HG03469 (cell line): ENCODE measurements around the gene SEC14L1.

Source experiments
- ATAC-seq: cut with Tn5 transposase; IDR thresholded peaks from one replicate; pipeline ENCODE4 v1.9.1; 2021; ENCODE audit warnings: mild to moderate bottlenecking, moderate library complexity, moderate number of reproducible peaks; ENCODE audit not compliant: unreplicated experiment

The SEC14L1 gene

DNA sequence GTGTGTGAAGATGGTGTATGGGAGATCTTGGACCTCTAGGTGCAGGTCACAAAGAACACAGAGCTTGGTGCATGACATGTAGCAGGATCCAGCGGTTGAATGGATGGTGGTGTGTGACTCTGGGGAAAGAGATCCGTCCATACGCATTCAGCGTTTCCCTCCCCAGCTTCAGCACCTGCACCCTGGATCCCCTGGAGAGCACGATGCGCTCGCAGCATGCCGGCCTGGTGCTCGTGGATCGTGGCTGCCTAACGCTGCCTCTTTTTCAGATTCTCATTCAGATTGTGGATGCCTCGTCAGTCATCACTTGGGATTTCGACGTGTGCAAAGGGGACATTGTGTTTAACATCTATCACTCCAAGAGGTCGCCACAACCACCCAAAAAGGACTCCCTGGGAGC lies 70.9 kb downstream of the SEC14L1 start:
- no peak for ATAC-seq

DNA sequence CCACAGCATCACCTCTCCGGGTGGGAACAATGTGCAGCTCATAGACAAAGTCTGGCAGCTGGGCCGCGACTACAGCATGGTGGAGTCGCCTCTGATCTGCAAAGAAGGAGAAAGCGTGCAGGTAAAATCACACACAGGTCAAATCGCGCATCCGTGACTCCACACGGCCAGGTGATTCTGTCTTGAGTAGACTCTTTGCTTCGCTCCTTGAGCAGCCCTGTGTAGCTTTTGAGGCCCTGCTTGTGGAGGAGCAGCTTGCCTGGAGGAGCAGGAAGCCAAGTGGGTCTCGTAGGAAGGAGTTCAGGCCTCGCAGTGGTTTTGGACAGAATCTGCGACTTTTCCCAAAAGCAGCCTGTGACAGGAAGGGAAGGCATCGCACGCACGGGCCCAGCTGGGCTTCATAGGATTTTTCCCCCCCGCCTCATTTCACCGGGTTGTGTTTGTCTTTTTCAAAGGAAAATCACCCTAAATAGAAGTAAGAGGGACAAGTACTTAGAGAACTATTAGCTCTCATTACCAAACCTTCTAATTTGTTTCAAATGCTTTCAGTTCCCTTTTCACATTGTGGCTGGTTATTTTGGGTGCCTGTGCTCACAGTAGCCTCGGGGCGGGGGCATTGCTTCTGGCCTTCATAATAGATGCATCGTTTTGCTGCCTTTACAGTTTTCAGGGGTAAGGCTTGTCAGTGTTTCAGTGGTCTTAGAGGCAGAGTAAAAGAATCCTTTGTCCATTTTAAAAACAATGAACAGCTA lies 71.5 kb downstream of the SEC14L1 start:
- ATAC-seq = no peak

- ATAC-seq = no peak
Measured at GRCh38 chr17:77212833-77213777, 72.3 kb downstream of the SEC14L1 start.

- ATAC-seq = no peak
Measured at GRCh38 chr17:77213778-77214132, 73.0 kb downstream of the SEC14L1 start.

- no peak for ATAC-seq
Measured at GRCh38 chr17:77214328-77214727, 73.6 kb downstream of the SEC14L1 start.

DNA sequence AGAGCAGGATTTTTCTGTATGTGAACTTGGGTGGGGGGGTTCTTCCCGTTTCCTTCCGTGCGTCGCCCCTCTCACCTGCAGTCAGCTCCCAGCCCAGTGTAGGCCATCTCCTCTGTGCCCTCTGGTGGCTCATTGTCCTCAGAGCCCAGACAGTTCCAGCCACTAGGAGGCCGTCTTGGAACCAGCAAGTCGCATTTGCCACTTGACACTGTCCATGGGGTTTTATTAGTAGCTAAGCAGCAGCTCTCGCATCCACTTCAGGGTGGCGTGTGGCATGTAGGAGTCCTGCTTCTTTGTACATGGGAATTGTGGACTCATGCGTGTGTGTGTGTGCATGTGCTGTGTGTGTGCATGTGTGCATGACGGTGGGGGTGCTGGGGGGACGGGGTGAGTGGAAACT lies 74.0 kb downstream of the SEC14L1 start:
- ATAC-seq = no peak

- no peak for ATAC-seq
Measured at GRCh38 chr17:77215281-77215680, 74.5 kb downstream of the SEC14L1 start.

DNA sequence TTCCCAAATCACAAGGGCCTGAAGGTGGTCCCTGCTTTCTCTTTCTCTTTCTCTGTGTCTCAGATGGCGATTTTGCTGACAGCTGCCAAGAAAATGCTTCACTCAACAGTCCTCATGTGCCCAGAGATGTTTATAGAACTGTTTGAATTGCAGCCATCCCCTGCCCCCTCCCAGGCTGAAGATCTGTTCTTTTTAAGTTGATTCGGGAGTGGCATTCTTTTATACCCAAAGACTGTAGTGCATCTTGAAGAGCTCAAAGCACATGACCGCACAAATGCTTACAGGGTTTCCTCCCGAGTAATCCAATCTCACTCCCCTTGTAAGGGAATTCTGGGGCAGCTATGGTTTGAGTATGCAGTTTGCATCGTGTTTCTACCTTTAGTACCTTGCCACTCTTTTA lies 75.7 kb downstream of the SEC14L1 start:
- ATAC-seq = no peak

DNA sequence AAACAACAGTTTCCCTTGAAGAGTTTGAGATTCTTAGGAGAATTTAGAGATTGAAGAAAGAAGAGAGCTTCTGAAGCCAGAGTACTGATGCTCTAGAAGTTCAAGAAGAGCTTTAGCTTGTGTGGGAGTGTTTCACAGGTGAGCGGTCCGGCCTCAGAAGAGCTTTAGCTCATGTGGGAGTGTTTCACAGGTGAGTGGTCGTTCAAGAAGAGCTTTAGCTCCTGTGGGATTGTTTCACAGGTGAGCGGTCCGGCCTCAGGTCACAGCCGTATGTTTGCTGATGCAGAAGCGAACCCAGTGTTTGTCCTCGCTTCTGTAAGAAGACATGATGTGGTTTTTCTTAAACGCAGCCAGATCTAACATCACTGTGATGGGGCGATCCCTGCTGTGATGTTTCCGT lies 76.4 kb downstream of the SEC14L1 start:
- ATAC-seq = no peak

DNA sequence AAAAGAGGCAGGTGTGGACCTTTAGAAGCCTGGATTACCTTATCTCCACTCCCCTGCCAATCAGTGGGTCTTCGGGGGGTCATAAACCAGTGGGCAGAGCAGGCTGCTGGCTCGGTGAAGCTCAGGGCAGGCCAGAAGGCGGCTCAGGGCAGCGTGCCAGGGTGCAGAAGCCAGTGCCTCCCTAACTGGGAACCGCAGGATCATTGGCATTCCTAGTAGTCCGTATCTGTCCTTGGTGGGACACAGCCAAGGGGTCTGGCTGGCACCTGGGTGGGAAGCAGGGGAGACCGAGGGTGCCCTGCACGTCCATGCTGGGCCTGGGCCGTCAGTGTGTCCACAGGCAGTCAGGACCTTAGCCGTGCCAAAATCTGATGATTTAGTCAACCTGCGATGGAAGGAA lies 76.8 kb downstream of the SEC14L1 start:
- ATAC-seq = no peak

DNA sequence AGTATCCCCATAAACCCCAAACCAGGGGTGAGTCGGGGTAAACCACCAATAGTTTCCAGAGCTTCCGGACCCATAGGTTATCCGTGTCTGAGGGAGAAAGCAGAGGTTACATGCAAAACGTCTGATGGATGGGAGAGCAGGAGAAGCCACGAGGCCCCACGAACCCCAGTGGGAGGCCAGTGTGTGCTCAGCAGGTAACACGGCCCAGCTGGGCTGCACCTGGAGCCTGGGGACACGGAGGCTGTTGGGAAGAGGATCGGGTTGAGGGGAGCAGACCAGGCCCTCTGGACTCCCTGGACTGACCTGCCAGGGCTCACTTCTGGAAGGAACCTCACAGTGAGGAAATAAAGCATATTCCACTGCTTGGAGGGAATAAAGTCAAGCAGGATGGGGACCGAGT lies 78.1 kb downstream of the SEC14L1 start:
- no peak for ATAC-seq

DNA sequence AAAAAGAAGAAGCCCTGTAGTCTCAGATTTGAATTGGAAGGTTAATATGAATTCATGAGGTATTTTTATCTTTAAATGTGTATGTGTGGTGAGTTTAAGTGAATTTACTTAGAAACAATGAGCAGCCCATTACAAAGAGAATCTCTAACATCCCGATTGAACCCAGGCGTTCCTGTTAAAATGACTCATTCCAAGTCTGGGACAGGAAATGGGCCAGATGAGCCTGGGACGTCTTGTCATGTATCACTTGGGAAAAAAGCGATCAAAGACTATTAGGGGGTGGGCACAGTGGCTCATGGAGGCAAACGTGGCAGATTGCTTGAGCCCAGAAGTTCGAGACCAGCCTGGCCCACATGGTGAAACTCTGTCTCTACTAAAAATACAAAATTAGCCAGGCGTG lies 81.6 kb downstream of the SEC14L1 start:
- no peak for ATAC-seq

GRCh38 chr17:77223642-77224420 lies 83.1 kb downstream of the SEC14L1 start:
- no peak for ATAC-seq

DNA sequence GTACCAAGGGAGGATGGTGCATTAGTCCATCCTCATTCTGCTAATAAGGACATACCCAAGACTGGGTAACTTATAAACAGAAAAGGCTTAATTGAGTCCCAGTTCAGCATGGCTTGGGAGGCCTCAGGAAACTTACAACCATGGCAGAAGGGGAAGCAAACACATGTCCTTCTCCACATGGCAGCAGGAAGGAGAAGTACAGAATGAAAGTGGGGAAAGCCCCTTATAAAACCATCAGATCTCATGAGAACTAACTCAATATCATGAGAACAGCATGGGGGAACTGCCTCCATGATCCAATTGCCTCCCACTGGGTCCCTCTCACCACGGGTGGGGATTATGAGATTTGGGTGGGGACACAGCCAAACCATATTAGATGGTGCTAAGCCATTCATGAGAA lies 84.5 kb downstream of the SEC14L1 start:
- no peak for ATAC-seq

GRCh38 chr17:77227461-77228240 lies 86.9 kb downstream of the SEC14L1 start:
- no peak for ATAC-seq

DNA sequence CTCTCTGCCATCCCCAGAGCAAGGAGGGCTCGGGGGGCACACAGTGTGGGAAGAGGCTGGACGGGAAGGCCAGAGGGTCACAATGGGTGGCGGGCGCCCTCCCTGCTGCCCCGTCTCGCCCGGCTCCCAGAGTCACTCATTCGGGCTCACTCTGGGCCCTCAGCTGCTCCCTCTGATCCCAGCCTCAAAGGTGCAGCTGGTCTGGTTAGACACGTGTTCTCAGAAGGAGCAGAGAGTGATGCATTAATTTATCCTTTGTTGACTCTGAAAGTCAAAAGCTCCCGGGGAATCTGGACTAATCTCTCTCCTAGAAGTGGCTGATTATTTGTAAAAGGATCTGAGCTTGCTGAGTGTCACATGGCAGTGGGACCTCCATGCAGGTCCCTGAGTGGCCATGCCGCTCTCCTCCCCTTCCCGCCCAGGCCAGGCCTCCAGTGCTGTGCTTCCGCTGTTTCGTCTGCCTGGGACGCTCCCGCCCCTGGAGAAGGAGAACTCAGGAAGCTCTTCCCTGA lies 87.5 kb downstream of the SEC14L1 start:
- ATAC-seq = no peak

GRCh38 chr17:77228816-77229215 lies 88.0 kb downstream of the SEC14L1 start:
- ATAC-seq = no peak

DNA sequence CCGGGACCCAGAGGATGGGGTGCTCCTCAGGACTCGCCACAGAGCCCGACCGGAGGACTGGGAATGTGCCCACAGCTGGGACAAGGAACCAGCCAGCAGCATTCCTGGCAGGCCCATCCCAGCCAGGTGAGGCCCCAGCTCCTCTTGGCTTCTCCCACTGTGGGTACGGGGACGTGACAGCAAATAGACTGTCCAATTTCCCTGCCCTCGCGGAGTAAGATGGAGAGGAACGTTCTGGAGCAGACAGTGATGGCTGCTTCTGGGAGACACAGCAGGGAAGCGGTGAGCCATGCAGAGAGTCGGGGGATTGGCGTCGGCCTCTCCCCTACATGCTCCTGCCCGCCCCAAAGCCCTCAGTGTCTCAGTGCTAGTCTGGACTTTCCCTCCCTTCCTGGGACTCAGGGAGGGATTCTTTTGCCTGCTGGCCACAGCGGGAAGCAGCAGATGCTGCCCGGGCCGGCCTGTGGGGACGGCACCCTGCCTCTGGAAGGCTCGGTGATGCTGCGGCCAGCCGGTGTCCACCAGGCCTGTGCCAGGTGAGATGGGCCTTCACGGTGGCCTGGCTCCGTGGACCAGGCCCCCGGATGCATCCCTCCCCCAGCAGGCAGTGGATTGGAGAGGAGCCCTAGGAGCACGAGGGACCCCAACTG lies 89.1 kb downstream of the SEC14L1 start:
- ATAC-seq = no peak

GRCh38 chr17:77230436-77230830 lies 89.7 kb downstream of the SEC14L1 start:
- ATAC-seq = no peak
